ENCODE measurements around the gene CCDC121.
A peak's percentile ranks its signal among the peaks of the same experiment; 100 is the strongest.
"Not testable (repeated sequence)": the region's sequence is repeated elsewhere in the genome, so short reads cannot be mapped to it uniquely, and the experiment has no call there.

The CCDC121 gene

DNA sequence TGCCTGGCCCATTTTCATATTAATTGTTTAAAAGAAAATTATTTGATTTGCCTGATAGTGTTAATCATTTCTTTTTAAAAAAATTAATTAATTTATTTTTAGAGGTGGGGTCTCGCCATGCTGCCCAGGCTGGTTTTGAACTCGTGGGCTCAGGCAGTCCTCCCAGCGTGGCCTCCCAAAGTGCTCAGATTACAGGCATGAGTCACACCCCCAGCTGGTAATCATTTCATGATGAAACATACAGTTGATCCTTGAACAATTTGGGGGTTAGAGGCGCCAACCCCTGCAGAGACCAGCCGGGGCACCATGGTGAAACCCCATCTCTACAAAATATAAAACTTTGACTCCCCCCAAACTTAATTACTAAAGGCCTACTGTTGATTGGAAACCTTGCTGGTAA is 8.0 kb upstream of the CCDC121 start:
- DNase-seq (ENCODE audit: low read depth in 2 of 2) = no peak

DNA sequence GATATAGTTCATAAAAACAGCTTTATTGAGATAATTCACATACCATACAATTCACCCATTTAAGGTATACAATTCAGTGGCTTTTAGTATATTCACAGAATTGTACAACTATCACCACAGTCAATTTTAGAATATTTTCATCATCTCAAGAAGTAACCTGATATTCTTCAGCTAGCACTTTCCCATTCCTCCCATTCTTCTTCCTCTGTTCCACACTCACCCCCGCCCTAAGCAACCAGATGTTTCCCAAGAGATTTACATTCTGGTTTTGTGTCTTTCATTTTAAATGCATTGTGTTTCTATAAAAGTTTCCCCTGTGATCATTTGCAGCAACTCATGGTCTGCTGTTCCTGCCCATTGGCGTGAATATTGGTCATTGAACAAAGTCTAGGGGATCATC is 5.5 kb upstream of the CCDC121 start:
- no peak for DNase-seq (ENCODE audit: low read depth in 2 of 2)

DNA sequence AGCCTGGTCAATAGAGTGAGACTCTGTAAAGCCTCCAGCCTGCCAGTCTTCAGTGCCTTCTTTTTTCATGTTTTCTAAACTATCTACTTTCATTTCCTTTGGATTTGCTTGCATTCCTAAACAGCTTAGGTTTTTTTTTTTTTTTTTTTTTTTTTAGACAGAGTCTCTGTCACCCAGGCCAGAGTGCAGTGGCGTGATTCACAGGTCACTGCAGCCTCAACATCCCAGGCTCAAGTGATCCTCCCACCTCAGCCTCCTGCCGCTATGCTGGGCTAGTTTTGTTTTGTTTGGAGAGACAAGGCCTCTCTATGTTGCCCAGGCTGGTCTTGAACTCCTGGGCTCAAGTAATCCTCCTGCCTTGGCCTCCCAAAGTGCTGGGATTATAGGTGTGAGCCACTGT is 1.4 kb upstream of the CCDC121 start:
- not testable (repeated sequence) for DNase-seq (ENCODE audit: low read depth in 2 of 2)

DNA sequence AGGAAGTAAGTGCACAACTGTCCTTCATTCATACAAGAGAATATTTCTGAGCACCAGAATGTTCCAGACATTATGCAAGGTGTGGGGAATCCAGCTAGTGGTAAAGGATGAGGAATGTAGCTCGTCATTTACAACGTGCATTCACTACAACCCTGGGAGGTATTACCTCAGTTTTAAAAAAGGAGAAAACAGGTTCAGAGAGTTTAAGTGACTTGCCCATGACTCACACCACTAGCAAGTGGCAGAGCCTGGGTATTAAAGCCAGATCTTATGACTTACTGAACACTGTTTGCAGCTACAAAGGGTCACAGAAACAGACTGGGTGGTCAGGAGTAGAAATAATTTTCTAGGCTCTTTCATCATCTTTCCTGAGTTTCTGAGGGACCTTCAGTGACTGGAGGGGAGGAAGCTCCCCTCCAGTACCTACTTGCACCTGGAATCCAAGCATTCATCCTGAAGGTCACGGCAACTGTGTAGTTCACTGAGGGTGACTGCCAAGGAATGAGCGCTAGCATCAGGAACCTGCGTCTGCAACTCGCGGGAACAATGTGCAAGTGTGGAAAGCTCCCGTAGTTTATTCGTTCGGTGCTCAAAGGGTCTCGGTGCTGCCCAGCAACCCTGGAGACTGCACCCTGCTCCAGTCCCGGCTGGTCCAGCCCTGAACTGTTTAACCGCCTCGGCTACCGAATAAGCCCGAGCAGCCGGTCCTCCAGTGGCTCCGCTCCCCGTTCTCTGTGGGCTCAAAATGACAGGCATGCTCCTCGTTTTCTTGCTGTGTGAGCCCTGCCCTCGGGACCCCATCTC is 647 bp downstream of the CCDC121 start:
- no peak for DNase-seq (ENCODE audit: low read depth in 2 of 2)

DNA sequence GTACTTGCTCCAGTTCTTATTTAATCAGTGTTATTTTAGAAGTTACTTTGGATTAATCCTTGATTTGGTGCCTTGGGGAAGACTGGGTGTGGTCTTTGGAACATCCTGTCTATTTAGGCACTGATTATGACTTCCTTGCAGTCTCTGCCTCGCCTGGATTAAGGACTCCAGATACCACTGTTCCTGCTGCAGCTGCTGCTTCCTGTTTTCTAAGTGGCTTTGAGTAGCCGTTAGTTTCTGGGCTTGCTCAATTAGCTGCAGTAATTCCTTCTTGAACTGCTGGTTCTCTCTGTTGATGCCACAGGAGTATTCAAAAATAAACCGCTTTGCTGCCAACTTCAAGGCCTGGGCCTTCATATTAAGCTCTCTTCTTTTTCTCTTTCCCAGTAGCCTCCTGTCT is 1.9 kb downstream of the CCDC121 start:
- DNase-seq (ENCODE audit: low read depth in 2 of 2) = not testable (repeated sequence)

DNA sequence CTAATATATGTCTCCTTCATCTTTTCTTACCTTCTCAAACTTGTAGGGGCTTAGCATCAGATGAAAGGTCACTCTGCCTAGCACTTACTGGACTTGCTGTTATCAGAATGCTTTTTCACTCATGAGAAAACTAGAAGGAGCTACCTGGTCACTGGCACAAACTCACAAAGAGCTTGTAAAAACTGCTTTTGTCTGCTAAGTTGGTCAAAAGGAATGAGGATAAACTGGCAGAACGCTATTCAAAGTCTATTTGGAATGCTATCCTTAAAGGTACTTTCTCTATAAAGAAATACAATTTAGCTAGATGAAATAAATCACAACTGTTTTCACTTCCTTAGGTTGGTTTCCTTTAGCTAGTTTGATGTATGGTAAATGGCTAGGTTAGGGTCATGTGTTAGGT is 2.5 kb downstream of the CCDC121 start:
- not testable (repeated sequence) for DNase-seq (ENCODE audit: low read depth in 2 of 2)

DNA sequence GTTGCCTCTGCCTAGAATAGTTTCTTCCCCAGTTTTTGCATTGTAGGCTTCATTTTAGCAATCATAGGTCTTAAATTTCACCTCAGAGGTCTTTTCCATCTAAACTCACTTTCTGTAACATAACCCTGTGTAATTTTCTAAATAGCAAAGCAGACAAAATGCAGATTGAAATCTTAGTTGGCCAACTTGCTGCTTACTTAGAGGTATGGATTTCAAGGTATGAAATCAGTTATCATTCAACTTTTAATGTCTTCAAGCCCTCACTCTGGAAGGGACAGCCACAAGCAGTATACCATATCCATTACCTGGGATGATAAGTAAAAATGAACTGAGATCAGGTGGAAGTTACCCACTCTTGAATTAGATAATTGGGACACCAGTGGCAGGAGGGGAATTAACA is 3.9 kb downstream of the CCDC121 start:
- DNase-seq (ENCODE audit: low read depth in 2 of 2) = no peak

DNA sequence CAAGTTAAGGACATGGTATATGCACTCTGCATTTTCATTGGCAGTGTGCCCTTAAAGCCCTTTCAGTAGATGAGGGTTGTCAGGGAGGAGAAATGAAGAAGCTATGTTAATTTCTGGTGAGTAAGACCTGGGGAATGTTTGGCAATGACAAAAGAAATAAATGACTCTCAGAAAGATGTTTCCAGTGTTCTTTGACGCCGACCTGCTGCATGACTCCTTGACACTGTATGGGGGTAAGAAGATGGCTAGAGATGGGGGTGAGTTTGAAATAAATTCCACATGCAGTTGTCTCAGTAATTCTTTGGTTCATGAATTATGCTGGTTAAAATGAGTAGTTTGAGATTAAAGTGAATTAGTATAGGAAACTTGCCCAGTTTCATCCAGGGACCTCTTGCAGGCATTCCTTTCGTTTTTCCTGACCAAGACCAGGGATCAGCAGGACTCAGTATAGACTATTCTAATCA is 5.9 kb downstream of the CCDC121 start:
- DNase-seq (ENCODE audit: low read depth in 2 of 2) = no peak

DNA sequence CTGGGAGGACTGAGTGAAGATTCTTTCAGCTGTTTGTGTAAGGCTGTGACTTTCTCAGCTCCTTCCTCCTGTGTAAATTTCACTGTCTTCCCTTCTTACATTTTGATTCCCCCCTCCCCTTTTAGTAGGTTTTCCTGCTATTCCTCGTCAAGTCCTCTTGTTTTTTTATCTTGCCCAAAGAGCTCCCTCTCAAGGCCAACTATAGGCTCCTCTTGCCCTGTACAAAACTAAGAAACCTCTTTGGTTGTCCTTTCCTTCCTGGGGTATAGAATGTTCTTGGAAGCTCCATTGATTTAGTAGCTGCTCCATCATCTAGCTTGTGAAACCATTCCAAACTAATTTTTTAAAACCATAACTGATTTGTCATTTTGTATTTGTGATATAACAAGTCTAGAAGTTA is 7.3 kb downstream of the CCDC121 start:
- no peak for DNase-seq (ENCODE audit: low read depth in 2 of 2)

DNA sequence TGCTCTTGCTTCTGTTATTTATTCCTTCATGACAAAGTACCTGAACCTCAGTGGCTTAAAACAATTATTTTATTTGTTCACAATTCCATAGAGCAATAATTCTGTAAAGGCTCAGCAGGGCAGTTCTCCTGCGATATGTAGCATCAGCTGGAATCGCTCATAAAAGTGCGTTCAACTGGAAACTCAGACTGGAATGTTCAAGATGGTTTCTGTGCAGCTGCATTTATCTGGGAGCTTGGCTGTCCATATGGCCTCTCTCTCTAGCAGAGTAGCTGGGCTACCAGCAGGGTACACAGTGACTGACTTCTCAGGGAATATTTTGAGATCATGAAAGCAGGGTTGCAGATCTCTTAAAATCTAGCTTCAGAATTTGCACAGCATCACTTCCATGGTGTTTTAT is 13.5 kb downstream of the CCDC121 start:
- no peak for DNase-seq (ENCODE audit: low read depth in 2 of 2)

DNA sequence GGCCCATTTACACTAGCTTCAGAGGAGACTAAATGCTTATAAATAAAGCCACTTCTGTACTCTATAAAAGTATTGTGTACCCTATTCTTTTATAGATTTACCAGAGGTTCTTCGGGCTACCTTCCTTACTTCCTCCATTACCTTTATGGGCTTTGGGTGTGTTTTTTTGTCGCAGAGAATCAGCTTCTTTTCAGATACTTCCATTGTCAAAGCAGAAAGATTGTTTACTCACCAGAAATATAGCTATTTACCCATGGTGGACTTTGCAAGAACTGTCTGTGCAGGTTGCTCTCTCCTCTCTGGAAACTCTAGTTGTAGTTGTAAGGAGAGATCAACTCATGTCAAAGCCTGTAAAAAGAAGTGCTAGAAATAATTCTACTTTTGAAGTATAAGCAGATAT is 14.8 kb downstream of the CCDC121 start:
- DNase-seq (ENCODE audit: low read depth in 2 of 2) = no peak

DNA sequence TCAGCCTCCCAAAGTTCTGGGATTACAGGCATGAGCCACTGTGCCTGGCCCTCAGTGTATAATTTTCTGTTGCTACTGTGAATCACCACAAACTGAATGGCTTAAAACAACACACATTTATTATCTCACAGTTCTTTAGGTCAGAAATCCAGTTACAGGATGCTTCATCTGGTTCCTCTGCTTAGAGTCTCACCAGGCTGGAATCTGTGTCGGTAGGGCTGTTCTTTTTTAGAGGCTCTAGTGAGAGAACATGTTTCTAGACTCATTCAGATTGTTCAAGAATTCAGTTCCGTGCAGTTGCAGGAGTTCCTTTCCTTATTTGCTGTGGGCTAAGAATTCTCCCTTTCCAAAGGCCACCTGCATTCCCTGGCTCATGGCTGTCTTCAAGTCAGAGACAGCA is 22.2 kb downstream of the CCDC121 start:
- DNase-seq (ENCODE audit: low read depth in 2 of 2) = no peak

DNA sequence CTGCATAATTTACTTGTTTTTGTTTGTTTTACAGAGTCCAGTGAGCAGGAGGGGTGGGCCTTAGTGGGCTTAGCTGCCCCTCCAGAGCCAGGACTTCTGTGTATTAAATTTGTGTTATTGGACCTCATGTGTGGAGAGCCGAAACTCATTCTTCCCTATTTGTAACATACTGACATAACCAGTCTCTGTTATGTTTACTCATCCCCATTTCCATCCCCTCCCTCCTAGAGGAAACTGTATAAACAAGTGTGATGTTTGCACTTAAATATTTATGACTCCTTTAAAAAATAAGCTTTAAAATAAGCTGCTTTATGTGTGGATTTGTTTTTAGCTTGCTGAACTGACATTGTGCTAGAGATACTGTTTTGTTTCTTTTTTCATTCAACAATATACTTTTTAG is 32.2 kb downstream of the CCDC121 start:
- no peak for DNase-seq (ENCODE audit: low read depth in 2 of 2)

DNA sequence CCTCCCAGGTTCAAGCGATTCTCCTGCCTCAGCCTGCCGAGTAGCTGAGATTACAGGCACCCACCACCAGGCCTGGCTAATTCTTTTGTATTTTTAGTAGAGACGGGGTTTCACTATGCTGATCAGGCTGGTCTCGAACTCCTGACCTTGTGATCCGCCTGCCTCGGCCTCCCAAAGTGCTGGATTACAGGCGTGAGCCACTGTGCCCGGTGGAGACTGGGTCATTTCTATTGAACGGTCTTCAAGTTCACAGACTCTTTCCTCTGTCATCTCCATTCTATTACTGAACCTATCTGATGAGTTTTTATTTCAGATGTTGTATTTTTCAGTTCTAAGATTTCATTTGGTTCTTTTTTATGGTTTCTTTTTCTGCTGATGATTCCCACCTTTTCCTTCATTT is 33.4 kb downstream of the CCDC121 start:
- not testable (repeated sequence) for DNase-seq (ENCODE audit: low read depth in 2 of 2)

DNA sequence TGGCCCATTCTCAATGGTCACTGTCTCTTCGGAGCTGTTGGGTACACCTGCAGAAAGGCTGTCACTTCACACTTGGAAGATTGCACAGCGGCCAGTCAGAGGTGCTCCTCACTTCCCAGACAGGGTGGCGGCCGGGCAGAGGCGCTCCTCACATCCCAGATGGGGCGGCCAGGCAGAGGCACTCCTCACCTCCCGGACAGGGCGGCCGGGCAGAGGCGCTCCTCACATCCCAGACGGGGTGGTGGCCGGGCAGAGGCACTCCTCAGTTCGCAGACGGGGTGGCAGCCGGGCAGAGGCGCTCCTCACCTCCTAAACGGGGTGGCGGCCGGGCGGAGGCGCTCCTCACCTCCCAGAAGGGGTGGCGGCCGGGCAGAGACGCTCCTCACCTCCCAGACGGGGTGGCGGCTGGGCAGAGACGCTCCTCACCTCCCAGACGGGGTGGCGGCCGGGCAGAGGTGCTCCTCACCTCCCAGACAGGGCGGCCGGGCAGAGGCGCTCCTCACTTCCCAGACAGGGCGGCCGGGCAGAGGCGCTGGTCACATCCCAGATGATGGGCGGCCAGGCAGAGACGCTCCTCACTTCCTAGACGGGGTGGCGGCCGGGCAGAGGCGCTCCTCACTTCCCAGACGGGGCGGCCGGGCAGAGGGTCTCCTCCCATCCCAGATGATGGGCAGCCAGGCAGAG is 34.6 kb downstream of the CCDC121 start:
- not testable (repeated sequence) for DNase-seq (ENCODE audit: low read depth in 2 of 2)

DNA sequence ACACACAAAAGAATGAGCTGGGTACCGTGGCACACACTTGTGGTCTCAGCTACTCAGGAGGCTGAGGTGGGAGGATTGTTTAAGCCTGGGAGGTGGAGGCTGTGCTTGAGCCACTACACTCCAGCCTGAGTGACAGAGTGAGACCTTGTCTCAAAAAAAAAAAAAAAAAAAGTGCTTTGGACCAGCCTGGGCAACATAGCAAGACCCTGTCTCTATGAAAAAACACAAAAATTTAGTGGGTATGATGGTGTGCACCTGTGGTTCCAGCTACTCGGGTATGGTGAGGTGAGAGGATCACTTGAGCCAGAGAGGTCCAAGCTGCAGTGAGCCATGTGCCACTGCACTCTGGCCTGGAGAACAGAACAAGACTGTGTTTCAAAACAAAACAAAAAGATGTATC is 35.6 kb downstream of the CCDC121 start:
- no peak for DNase-seq (ENCODE audit: low read depth in 2 of 2)

DNA sequence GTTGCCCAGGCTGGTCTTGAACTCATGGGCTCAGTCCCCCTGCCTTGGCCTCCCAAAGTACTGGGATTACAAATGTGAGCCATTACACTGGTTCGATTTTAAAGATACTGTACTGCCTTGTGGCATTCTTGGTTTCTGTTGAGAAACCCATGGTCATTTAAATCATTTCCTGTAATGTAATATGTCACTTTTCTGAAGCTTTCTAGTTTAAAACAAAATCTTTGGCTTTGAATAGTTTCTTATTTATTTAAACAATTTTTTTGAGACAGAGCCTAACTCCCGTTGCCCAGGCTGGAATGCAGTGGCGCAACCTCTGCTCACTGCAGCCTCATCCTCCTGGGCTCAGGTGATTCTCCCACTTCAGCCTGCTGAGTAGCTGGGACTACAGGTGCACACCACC is 37.1 kb downstream of the CCDC121 start:
- no peak for DNase-seq (ENCODE audit: low read depth in 2 of 2)

DNA sequence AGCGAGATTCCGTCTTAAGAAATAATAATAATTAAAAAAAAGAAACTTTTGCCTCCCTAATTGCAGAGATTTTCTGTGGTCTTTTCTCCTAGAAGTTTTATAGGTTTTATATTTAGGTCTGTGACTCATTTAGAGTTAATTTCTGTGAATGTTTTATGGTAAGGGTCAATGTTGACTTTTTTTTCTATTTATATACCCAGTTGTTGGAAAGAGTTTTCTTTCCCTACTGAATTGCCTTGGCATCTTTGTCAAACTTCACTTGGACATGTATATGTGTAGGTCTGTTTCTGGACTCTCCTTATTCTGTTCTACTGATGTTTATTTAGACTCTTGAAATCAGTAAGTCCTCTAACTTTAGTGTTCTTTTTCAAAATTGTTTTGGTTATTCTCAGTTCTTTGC is 40.5 kb downstream of the CCDC121 start:
- no peak for DNase-seq (ENCODE audit: low read depth in 2 of 2)

DNA sequence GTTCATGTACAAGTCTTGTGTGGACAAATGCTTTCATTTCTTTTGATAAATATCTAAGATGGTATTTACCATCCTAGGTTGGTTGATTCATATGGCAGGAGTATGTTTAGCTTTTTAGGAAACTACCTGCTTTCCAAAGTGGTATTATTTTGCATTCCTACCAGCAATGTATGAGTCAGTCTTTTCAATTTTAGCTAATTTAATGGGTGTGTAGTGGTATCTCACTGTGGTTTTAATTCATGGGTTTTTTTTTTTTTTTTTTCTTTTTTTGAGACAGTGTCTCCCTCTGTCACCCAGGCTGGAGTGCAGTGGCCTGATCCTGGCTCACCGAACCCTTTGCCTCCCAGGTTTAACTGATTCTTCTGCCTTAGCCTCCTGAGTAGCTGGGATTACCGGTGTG is 41.8 kb downstream of the CCDC121 start:
- DNase-seq (ENCODE audit: low read depth in 2 of 2) = no peak

DNA sequence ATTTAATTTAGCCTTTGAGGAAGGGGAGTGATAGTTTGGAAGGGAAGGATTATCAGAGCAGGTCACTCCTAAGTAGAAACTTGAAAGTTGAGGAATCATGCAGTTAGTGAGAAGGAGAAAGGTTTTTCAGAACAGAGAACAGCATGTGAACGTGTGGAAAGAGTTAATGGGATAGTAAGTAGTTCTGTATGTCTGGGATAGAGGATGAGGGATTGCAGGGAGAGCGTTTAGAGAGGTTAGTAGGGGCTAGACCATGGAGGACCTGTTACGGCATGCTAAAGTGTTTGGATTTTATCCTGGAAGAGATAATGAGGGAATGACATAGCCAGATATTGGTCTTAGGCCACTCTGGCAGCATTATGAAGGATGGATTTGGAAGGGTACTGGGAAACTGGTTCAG is 44.2 kb downstream of the CCDC121 start:
- no peak for DNase-seq (ENCODE audit: low read depth in 2 of 2)

DNA sequence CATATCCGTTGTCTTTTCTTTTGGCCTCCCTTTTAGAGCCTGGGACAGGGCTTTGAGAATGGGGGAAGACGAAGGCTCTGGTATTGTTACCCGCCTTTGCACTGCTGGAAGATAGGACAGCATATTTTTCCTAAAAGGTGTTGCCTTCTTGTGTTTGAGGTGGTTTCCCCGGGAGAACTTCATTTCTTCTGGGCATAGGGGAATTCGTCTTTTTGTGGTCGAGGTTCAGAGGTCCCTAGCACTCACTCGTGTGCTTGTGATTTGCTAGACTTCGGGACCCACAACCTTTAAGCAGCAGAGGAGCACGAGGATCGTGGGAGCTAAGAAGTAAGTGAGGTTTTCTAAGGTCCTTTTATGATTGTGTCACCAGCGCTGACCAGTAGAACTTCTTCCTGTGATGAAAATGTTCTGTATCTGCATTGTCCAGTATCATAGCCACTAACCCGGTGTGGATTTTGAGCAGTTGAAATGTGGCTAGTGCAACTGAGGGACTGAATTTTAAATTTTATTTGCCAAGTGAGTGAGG is 45.4 kb downstream of the CCDC121 start:
- no peak for DNase-seq (ENCODE audit: low read depth in 2 of 2)

DNA sequence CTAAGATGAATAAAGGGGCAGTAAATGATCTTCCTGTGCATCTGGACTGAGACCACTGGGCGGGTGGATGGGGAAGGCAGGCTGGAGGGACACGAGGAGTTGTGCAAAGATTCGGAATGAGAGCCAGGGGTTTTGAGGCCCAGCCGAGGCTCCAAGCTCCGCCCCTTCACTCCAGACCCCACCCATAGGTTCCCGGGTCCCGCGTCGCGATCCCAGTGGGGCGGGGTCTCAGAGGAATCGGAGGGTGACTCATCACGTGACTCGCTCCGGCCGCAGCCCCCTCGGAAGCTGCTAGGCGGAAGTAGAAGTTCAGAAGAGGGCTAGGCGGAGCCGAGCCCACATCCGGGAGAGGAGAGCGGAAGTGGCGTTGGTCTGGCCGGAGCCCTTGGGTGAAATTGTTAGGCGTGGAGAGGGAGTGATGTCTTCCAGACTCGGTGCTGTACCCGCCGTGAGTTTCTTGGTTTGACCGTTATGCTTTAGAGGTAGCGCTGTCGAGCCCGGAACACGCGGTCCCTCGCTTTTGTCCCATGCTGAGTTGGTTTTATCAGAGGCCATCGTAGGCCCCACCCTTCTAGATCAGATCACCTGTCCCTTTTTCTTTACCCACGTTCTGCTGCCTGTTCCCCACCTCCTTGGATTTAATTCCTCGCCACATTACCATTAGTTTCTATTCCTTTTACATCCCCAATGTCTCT is 46.0 kb downstream of the CCDC121 start, which contains the start of gene ZNF512:
TSS of gene ZNF512 (plus strand) at position 348 of the 695 bp plus-strand sequence. CDS start at position 419, 71 bp downstream.
- DNase-seq (ENCODE audit: low read depth in 2 of 2) = peak; percentile 72 to 81

Measured in stimulated activated CD4-positive, alpha-beta T cell treated with anti-CD3 and anti-CD28 coated beads, Interleukin-4, amount 100 ng/mL, for 48 hours (primary cell).